HG03159 (cell line): ENCODE data around the gene STAC3.

Source experiments
- ATAC-seq: cut with Tn5 transposase; IDR thresholded peaks from one replicate; pipeline ENCODE4 v1.9.1; 2021; ENCODE audit warnings: mild to moderate bottlenecking, moderate library complexity; ENCODE audit not compliant: unreplicated experiment

The STAC3 gene

DNA sequence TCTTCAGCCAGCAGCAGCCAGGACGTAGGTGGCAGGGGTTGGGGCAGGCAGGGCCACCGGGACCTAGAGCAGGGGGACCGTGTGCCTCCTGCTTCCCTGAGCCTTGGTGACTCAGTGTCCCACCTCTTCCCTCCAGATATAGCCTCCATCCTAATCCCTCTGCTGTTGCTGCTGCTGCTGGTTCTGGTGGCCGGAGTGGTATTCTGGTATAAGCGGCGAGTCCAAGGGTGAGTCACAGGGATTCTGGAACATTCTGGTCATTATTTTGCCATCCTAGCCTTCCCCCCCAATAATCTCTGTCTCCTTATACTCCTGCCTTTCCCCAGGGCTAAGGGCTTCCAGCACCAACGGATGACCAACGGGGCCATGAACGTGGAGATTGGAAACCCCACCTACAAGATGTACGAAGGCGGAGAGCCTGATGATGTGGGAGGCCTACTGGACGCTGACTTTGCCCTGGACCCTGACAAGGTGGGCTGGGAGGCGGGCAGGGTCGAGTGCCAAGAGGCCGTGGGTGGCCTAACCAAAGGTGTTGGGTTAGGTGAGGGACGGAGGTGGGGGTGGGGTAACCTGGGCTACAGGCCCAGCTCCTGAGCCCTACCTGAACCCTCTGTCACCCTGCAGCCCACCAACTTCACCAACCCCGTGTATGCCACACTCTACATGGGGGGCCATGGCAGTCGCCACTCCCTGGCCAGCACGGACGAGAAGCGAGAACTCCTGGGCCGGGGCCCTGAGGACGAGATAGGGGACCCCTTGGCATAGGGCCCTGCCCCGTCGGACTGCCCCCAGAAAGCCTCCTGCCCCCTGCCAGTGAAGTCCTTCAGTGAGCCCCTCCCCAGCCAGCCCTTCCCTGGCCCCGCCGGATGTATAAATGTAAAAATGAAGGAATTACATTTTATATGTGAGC lies 38.9 kb downstream of the STAC3 start:
- no peak for ATAC-seq

DNA sequence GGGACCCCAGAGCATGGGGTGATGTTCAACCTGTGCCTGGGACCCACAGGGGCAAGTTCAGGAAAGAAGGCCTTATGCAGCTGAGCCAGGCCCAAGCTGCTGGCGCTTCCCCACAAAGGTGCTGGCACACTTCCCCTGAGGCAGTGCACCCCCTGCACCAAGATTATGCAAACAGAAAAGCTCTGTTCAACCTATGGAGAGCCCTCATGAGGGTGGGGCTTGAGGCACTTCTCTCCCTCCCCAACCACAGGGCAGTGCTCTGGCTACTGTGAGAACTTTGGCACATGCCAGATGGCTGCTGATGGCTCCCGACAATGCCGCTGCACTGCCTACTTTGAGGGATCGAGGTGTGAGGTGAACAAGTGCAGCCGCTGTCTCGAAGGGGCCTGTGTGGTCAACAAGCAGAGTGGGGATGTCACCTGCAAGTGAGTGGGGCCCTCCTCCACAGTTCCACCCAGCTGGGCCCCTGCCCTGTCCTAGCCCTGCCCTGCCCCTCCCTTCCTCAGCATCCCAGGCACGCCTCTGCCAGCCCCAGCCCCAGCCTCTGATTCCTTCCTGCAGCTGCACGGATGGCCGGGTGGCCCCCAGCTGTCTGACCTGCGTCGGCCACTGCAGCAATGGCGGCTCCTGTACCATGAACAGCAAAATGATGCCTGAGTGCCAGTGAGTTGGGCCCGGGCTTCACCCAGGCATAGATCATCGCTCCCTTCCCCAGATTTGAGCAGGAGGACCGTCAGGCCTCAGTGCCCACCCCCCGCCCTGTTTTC lies 39.9 kb downstream of the STAC3 start:
- ATAC-seq = no peak

GRCh38 chr12:57210461-57210860 lies 40.5 kb downstream of the STAC3 start:
- no peak for ATAC-seq

DNA sequence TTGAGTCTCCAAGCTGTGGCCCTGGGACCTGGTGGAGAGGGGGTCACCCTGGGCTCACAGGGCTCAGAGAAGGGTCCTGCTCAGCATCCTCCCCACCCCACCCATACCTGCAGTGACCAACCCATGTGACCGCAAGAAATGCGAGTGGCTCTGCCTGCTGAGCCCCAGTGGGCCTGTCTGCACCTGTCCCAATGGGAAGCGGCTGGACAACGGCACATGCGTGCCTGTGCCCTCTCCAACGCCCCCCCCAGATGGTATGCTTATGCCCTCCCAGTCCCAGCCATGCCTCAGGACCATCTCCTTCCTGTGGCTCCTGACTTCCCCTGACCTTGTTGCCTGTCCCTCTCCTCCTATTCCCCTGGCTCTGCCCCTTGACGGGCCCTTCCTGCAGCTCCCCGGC lies 41.1 kb downstream of the STAC3 start:
- no peak for ATAC-seq

GRCh38 chr12:57208631-57209282 lies 42.2 kb downstream of the STAC3 start:
- ATAC-seq = no peak

GRCh38 chr12:57207731-57208630 lies 43.0 kb downstream of the STAC3 start:
- ATAC-seq = no peak

- no peak for ATAC-seq
Measured at GRCh38 chr12:57205931-57206330, 45.1 kb downstream of the STAC3 start.

DNA sequence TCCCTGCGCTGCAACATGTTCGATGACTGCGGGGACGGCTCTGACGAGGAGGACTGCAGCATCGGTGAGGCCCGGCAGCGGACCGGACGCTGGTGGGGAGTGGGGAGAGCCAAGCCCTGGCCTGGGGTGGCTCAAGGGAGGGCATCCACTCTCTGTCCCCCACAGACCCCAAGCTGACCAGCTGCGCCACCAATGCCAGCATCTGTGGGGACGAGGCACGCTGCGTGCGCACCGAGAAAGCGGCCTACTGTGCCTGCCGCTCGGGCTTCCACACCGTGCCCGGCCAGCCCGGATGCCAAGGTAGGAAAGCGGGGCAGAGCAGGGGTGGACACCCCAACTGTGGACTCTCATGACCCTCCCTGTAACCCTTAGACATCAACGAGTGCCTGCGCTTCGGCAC lies 45.8 kb downstream of the STAC3 start:
- ATAC-seq = no peak

DNA sequence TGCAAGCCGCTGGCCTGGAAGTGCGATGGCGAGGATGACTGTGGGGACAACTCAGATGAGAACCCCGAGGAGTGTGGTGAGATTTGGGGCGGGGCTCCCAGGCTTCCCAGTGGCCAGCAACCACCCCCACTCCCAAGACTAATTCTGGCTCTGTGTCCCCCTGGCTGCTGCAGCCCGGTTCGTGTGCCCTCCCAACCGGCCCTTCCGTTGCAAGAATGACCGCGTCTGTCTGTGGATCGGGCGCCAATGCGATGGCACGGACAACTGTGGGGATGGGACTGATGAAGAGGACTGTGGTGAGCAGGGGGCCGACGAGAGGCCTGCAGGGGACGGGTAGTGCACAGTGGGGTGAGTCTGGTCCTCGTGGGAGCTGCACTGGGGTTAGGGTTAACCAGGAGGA lies 46.5 kb downstream of the STAC3 start:
- no peak for ATAC-seq

DNA sequence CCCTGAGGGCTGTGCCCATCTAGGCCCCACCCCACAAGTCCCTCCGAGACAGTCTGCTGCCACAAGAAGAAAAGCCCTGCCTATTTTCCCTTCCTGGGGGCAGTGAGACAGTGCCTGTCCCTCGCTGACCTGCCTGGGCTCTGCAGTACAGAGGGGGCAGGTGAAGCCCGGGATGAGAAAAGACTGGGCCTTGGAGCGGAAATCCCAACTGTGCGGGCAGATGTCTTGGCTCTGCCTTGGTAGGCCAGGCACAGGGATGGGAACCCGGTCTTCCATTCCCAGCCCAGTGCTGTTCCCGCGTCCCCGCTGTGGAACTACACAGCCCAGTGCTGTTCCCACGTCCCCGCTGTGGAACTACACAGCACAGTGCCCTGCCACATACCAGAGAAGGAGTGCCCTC lies 47.2 kb downstream of the STAC3 start:
- no peak for ATAC-seq

- ATAC-seq = no peak
Measured at GRCh38 chr12:57203201-57203600, 47.8 kb downstream of the STAC3 start.

GRCh38 chr12:57202321-57202720 lies 48.7 kb downstream of the STAC3 start:
- no peak for ATAC-seq

- no peak for ATAC-seq
Measured at GRCh38 chr12:57201631-57202030, 49.4 kb downstream of the STAC3 start.

GRCh38 chr12:57201219-57201618 lies 49.8 kb downstream of the STAC3 start:
- no peak for ATAC-seq

GRCh38 chr12:57200497-57200896 lies 50.5 kb downstream of the STAC3 start:
- no peak for ATAC-seq

DNA sequence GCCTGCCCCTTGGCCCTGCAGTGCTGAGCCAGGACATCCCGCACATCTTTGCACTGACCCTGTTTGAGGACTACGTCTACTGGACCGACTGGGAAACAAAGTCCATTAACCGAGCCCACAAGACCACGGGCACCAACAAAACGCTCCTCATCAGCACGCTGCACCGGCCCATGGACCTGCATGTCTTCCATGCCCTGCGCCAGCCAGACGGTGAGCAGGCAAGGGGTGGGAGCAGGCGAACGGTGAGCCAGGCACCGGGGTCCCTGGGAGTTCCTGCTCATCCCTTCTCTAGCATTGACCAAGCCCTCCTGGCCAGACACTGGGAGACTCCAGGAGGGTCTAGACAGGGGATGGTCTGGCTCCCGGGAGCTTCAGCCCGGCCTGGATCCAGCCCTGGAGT lies 51.8 kb downstream of the STAC3 start:
- ATAC-seq = no peak

GRCh38 chr12:57198329-57198728 lies 52.7 kb downstream of the STAC3 start:
- ATAC-seq = no peak

DNA sequence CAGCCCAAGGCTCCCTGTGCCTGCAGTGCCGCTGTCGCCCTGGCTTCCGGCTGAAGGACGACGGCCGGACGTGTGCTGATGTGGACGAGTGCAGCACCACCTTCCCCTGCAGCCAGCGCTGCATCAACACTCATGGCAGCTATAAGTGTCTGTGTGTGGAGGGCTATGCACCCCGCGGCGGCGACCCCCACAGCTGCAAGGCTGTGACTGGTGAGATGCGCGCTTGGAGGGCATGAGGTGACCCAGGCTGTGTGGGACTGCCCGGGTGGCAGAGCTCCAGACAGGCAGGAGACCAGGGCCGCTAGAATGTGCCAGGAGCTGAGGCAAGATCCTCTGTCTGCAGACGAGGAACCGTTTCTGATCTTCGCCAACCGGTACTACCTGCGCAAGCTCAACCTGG lies 54.0 kb downstream of the STAC3 start:
- ATAC-seq = no peak

DNA sequence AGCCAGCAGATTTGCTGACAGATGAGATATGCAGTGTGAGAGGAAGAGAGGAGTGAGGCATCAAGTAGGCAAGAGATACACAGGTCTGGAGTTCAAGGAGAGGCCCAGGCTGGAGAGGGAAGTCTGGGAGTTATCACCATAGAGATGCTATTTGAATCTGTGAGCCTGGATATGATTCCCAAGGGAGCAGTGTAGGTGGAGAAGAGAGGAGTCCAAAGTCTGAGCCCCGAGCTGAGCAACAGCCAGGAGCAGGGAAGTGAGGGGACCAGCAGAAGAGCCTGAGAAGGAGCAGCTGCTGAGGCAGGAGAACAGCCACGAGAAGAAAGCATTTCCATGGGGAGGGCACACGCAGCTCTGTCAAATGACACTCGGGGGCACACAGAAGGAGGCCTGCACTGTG lies 54.5 kb downstream of the STAC3 start:
- no peak for ATAC-seq

DNA sequence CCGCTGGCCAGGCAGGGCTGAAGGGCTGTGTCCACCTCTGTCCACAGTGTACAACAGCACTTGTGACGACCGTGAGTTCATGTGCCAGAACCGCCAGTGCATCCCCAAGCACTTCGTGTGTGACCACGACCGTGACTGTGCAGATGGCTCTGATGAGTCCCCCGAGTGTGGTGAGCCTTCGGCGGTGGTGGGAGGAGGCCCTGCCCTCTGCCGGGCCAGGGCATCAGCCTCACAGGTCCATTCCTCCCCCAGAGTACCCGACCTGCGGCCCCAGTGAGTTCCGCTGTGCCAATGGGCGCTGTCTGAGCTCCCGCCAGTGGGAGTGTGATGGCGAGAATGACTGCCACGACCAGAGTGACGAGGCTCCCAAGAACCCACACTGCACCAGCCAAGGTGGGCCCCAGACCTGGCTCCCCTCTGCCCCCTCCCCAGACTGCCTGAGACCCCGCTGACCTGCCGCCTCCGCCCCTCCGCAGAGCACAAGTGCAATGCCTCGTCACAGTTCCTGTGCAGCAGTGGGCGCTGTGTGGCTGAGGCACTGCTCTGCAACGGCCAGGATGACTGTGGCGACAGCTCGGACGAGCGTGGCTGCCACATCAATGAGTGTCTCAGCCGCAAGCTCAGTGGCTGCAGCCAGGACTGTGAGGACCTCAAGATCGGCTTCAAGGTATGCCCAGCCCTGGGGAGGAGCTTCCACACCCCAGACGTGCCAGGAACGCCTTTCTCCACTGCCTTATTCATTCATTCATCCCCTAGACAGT lies 55.2 kb downstream of the STAC3 start:
- no peak for ATAC-seq
